Measurements from ENCODE around the gene AMOT.

Gene AMOT

GRCh38 chrX:112800971-112801775, 39.5 kb downstream of the AMOT start:
- in situ Hi-C loops (cut with MboI; ENCODE audit: low sequenced_read_pairs) = no loop called here

- in situ Hi-C loops (cut with MboI; ENCODE audit: low sequenced_read_pairs) = no loop called here
Measured at GRCh38 chrX:112799425-112799824, 41.2 kb downstream of the AMOT start.

DNA sequence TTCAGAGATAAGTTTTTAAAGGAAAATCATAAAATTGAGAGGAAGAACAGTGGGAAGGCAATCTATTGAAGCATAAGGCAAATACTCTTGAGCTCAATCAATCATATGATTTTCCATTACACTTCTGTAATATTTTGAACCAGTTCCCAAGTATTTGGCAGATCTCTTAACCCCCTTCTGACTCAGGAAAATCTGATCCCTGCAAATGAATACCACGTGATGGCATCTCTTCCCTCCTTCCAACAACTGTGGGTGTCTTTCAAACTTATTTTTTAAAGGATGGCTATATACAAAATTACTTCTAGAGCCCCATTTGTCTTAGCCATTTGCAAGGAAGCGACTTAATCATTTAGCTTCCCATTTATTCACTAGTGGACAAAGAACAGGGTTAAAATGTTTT, 41.9 kb downstream of the AMOT start:
- in situ Hi-C loops (cut with MboI; ENCODE audit: low sequenced_read_pairs) = no loop called here

- in situ Hi-C loops (cut with MboI; ENCODE audit: low sequenced_read_pairs) = no loop called here
Measured at GRCh38 chrX:112789931-112790330, 50.7 kb downstream of the AMOT start.

- in situ Hi-C loops (cut with MboI; ENCODE audit: low sequenced_read_pairs) = no loop called here
Measured at GRCh38 chrX:112786076-112786475, 54.6 kb downstream of the AMOT start.

GRCh38 chrX:112785344-112785743, 55.3 kb downstream of the AMOT start:
- in situ Hi-C loops (cut with MboI; ENCODE audit: low sequenced_read_pairs) = no loop called here

DNA sequence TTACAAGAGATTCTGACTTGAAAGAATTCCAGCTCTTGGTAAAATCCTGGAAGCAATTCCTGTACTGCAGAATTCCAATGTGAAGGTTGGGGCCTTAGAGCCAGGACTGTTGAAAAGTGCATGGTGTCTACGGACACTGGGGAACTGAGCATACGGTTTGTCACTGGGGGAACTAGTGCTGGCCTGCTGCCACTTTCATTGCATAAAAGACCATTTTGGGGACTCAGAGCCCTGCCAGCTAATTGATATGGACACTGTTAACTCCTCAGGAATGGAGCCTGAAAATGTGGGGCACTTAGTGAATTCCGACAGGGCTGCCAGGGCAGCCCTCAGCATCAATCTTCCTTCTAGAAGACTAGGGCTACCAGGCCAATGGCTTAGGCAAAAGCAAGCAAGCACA, 55.9 kb downstream of the AMOT start:
- in situ Hi-C loops (cut with MboI; ENCODE audit: low sequenced_read_pairs) = no loop called here

DNA sequence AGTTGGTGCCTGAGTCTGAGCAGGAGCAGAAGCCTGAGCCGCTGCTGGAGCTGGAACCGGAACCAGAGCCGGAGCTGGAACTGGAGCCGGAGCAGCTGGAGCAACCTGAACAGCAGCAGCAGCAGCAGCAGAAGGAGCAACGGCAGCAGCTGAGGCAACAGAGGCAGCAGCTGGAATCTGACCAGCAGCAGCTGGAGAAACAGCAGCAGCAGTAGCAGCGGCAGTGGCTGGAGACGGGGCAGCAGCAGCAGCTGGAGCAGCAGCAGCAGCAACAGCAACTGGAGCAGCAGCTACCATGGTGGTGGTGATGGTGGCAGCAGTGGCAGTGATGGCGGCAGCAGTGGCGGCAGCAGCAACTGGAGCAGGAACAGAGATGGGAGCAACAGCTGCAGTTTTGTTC, 61.5 kb downstream of the AMOT start:
- in situ Hi-C loops (cut with MboI; ENCODE audit: low sequenced_read_pairs) = no loop called here

- in situ Hi-C loops (cut with MboI; ENCODE audit: low sequenced_read_pairs) = no loop called here
Measured at GRCh38 chrX:112774651-112775293, 65.9 kb downstream of the AMOT start.

GRCh38 chrX:112774142-112774541, 66.5 kb downstream of the AMOT start:
- in situ Hi-C loops (cut with MboI; ENCODE audit: low sequenced_read_pairs) = no loop called here

DNA sequence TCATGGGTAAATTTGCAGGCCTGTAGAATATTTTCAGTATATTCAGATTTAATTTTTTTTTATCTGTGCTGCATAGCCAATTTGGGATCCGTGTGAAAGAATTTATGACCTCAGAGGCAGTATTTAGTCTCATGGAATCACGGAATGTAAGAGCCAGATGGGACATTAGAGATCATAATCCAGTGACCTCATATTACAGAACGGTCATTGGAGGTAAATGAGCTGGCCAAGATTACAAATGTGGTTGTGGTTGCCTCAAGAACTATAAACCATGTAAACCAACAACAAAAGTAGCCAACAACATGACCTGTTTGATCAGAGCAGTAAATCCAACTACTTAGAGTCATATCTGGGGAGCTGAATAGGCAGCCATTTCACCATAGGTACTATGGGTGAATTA, 71.6 kb downstream of the AMOT start:
- in situ Hi-C loops (cut with MboI; ENCODE audit: low sequenced_read_pairs) = no loop called here

DNA sequence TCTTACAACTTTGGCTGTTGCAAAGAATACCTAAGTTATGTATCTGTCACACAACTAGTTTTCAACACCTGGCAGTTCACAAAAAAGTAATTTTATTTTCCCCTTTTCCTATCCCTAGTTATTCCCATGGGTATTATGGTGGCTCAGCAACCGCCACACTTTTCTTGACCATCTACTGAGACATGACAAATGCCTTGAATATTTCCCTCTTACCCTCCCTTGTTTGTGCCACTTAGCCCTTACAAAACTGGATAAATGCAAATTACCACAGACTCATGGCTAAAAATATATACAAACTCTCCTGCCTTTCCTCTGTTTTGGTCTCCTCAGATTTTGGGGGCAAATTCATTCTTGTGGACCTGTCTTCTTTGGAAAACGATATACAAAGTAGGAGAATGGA, 72.1 kb downstream of the AMOT start:
- in situ Hi-C loops (cut with MboI; ENCODE audit: low sequenced_read_pairs) = no loop called here

- in situ Hi-C loops (cut with MboI; ENCODE audit: low sequenced_read_pairs) = no loop called here
Measured at GRCh38 chrX:112766774-112767173, 73.9 kb downstream of the AMOT start.

DNA sequence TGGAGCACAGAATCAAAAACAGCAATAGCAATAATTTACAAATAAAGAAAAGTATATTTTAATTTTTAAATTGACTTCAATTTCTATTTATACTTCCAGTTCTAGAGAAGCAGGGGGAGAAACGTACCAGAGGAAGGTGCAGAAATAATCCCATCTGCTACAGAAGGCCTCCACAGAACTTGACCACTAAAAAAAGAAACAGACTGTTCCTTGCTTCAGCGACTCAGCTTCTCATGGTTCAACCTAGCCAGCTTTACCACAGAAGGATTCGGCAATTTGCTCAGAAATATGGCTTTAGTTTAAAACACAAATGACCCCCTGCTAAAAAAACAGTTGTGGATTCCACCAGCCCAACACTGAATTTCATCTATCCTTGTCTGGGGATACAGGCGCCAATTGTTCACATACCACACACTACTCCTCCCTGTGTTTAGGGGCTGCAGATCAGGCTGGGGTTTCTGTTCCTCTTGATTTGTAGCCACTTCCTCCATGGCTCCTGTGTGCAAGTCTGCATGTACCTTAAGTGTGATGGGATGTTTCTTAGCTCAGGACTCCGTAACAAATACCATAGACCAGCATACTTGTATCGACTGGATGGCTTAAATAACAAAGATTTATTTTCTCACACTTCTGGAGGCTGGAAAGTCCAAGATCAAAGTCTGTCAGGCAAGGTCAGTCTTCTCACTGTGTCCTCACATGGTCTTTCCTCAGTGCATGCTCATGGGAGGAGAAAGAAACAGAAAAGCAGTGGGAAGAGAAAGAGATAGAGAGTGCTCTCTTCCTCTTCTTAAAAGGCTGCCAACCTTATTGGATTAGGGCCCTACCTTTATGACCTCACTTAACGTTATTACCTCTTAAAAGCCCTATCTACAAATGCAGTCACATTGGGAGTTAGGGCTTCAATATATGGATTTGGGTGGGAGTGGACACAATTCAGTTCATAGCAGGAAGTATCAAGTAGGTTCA, 79.1 kb downstream of the AMOT start:
- in situ Hi-C loops (cut with MboI; ENCODE audit: low sequenced_read_pairs) = no loop called here

GRCh38 chrX:112760697-112761096, 79.9 kb downstream of the AMOT start:
- in situ Hi-C loops (cut with MboI; ENCODE audit: low sequenced_read_pairs) = no loop called here

DNA sequence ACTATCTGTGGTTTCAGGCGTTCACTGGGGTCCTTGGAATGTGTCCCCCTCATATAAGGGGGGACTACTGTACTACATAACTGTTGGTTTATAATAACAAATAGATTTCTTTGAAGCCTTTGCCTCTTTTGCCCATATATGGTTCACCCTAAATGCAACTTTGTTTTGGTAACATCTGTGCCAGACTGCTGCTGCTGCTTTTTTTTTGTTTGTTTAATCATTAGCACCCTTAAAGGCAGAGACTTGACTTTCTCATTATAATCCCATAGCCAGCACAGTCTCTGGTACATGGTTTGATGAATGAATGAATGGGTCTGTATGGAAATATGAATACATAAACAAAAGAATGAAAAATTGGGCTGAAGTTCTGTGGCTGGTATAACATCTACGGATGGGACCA, 80.7 kb downstream of the AMOT start:
- in situ Hi-C loops (cut with MboI; ENCODE audit: low sequenced_read_pairs) = no loop called here

DNA sequence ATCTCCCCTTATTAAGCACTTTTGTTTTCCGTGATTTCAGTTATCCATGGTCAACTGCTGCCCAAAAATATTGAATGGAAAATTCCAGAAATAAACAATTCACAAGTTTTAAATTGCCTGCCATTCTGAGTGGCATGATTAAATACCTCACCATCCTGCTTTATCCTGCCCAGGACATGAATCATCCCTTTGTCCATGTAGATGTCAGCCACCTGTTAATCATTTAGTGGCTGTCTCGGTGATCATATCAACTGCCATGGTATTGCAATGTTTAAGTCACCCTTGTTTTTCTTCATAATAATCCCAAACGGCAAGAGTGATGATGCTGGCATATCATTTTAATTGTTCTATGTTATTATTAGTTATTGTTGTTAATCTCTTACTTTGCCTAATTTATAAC, 81.1 kb downstream of the AMOT start:
- in situ Hi-C loops (cut with MboI; ENCODE audit: low sequenced_read_pairs) = no loop called here

GRCh38 chrX:112757946-112758345, 82.7 kb downstream of the AMOT start:
- in situ Hi-C loops (cut with MboI; ENCODE audit: low sequenced_read_pairs) = no loop called here

DNA sequence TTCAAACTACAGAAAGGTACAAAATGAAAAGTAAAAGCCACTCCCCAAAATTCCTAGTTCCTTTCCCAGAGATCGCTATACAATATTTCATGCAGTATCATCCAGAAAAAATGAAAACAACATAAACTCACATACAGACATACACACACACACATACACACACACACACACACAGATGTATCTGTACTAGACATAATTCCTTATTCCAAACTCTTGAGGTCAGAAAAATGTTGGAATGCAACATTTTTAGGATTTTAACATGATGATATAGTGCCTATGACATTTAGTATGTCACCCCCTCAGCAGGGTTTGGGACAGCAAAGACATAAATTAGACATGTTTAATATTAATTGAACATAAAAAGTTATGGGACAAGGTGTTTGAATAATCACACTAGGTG, 87.5 kb downstream of the AMOT start:
- in situ Hi-C loops (cut with MboI; ENCODE audit: low sequenced_read_pairs) = no loop called here

GRCh38 chrX:112751076-112751475, 89.6 kb downstream of the AMOT start:
- in situ Hi-C loops (cut with MboI; ENCODE audit: low sequenced_read_pairs) = no loop called here

DNA sequence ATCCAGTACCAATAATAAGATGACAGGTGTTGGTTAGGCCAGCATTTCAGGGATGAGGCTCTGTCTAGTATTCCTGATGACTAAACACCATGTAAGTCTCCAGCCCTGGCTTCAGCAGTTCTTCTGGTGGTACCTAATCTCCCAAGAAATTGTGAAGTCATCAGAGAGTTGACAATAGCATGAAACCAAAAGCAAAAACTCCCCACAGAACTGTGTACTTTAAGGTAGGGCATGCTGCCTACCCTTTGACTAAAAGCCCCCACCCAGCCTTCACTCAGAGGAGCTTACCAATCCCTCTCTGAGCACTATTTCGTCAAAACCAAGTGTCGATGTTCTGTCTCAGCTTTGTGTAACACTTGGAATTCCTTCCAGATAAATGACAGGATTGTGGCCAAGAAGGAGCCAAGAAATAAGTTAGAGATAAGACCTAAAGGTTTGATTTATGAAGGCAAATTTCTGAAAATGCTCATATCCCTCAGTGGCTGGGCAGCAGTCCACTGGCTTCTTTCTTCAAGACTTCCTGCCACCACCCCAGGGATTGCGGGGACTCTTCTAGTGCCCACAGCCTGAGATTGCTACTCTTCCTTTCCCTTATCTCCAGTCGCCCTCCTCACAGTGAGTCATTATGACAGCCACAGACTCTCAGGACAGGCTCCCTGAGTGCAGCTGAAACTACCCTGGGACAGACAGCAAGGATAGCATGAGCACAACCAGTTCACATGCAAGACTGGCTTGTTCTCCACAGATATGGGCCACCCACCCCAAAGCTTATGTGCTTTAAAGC, 93.6 kb downstream of the AMOT start:
- in situ Hi-C loops (cut with MboI; ENCODE audit: low sequenced_read_pairs) = no loop called here
